T-helper 17 cell (primary cell): ENCODE measurements around the gene NDUFB11. TPM values are rescaled to one million over a fixed set of nuclear protein-coding genes. Genes with fewer than 3 reads are reported as not detected.

ENCODE experiments used
- ATAC-seq: fragments of 150-1000 bp; cut with Tn5 transposase; 2 replicates; pipeline ENCODE4 v1.10.0; 2021; ENCODE audit warnings: mild to moderate bottlenecking, moderate library complexity
- DNase-seq, 3 donors: peaks; one replicate each; pipeline versions ENCODE4 v3.0.0 to v3.0.0-alpha.2; 2020 to 2021
- H3K9me3 ChIP-seq: one replicate; pipeline ENCODE4 v1.7.0; 2013; ENCODE audit warnings: low read length, mild to moderate bottlenecking; ENCODE audit not compliant: control insufficient read depth, poor library complexity, severe bottlenecking
- H3K27ac Mint-ChIP-seq: one replicate; pipeline ENCODE4 v1.8.0; 2022; ENCODE audit warnings: mild to moderate bottlenecking, moderate library complexity, mixed read lengths
- H3K27me3 Mint-ChIP-seq: one replicate; pipeline ENCODE4 v1.8.0; 2022; ENCODE audit warnings: mixed read lengths
- H3K36me3 Mint-ChIP-seq: one replicate; pipeline ENCODE4 v1.8.0; 2022; ENCODE audit warnings: low read depth, mixed read lengths
- H3K4me1 Mint-ChIP-seq: one replicate; pipeline ENCODE4 v1.8.0; 2022; ENCODE audit warnings: mild to moderate bottlenecking, mixed read lengths
- H3K4me3 Mint-ChIP-seq: one replicate; pipeline ENCODE4 v1.8.0; 2022; ENCODE audit warnings: mild to moderate bottlenecking, moderate library complexity, mixed read lengths
- total RNA-seq, 4 donors: library from RNA in 2 of 4; stranded (reverse) in 2 of 4; gene quantifications; one replicate each; pipeline ENCODE4 v1.2.3 and lab custom pipeline; 2022 to 2026

NDUFB11 gene
- total RNA-seq, 2 donors from 2014 or later: 55.4 to 55.6 TPM

- no peak overlapping the region for H3K27ac Mint-ChIP-seq
- H3K36me3 Mint-ChIP-seq: peaks cover 11% of the 10 kb centered on the region
- no peaks in the 10 kb centered on the region for H3K4me1 Mint-ChIP-seq
- H3K4me3 Mint-ChIP-seq: no peak overlapping the region
- no peak for ATAC-seq
- H3K9me3 ChIP-seq: no peaks in the 10 kb centered on the region
- H3K27me3 Mint-ChIP-seq: no peaks in the 10 kb centered on the region
- no peak for DNase-seq
Observed at GRCh38 chrX:47181301-47181700, 36.8 kb upstream of the NDUFB11 start.

- Mint-ChIP-seq H3K4me3 (no peak overlapping the region), H3K4me1 (no peaks in the 10 kb centered on the region), H3K27ac (peak overlapping the region; percentile 61), H3K36me3 (peaks cover 10% of the 10 kb centered on the region), H3K27me3 (no peaks in the 10 kb centered on the region)
- ATAC-seq (no peak), DNase-seq (no peak)
- H3K9me3 ChIP-seq: no peaks in the 10 kb centered on the region
Observed at GRCh38 chrX:47180346-47180745, 35.8 kb upstream of the NDUFB11 start.

GRCh38 chrX:47179928-47180255 lies 35.4 kb upstream of the NDUFB11 start:
- H3K27me3 Mint-ChIP-seq: no peaks in the 10 kb centered on the region

GRCh38 chrX:47179221-47179927 lies 34.9 kb upstream of the NDUFB11 start:
- H3K36me3 Mint-ChIP-seq: peaks cover 10% of the 10 kb centered on the region
- H3K4me3 Mint-ChIP-seq: peak overlapping the region; percentile 49
- H3K27ac Mint-ChIP-seq: no peak overlapping the region
- no peak for ATAC-seq
- no peaks in the 10 kb centered on the region for H3K27me3 Mint-ChIP-seq
- no peaks in the 10 kb centered on the region for H3K9me3 ChIP-seq
- no peaks in the 10 kb centered on the region for H3K4me1 Mint-ChIP-seq
- no peak for DNase-seq

More at GRCh38 chrX:47179928-47180255, 35.4 kb upstream of the NDUFB11 start:
- DNase-seq: no peak
- ATAC-seq: no peak
- H3K27ac Mint-ChIP-seq: peak overlapping the region; percentile 61
- no peak overlapping the region for H3K4me3 Mint-ChIP-seq
- no peaks in the 10 kb centered on the region for H3K9me3 ChIP-seq
- H3K36me3 Mint-ChIP-seq: peaks cover 10% of the 10 kb centered on the region
- H3K4me1 Mint-ChIP-seq: no peaks in the 10 kb centered on the region

- no peaks in the 10 kb centered on the region for H3K27me3 Mint-ChIP-seq
- H3K27ac Mint-ChIP-seq: no peak overlapping the region
- H3K36me3 Mint-ChIP-seq: peaks cover 10% of the 10 kb centered on the region
- H3K4me3 Mint-ChIP-seq: no peak overlapping the region
- DNase-seq (no peak), ATAC-seq (no peak)
- H3K4me1 Mint-ChIP-seq: no peaks in the 10 kb centered on the region
- no peaks in the 10 kb centered on the region for H3K9me3 ChIP-seq
Observed at GRCh38 chrX:47178337-47178736, 33.8 kb upstream of the NDUFB11 start.

GRCh38 chrX:47177079-47177478 lies 32.6 kb upstream of the NDUFB11 start:
- no peak overlapping the region for H3K27ac Mint-ChIP-seq
- H3K9me3 ChIP-seq: no peaks in the 10 kb centered on the region
- peaks cover 10% of the 10 kb centered on the region for H3K36me3 Mint-ChIP-seq
- no peak overlapping the region for H3K4me3 Mint-ChIP-seq
- DNase-seq: no peak
- H3K27me3 Mint-ChIP-seq: no peaks in the 10 kb centered on the region
- no peaks in the 10 kb centered on the region for H3K4me1 Mint-ChIP-seq
- no peak for ATAC-seq

GRCh38 chrX:47176101-47176740 lies 31.7 kb upstream of the NDUFB11 start:
- Mint-ChIP-seq H3K4me1 (no peaks in the 10 kb centered on the region), H3K27ac (no peak overlapping the region), H3K4me3 (no peak overlapping the region), H3K36me3 (peaks cover 12% of the 10 kb centered on the region), H3K27me3 (no peaks in the 10 kb centered on the region)
- DNase-seq (no peak), ATAC-seq (no peak)
- H3K9me3 ChIP-seq: no peaks in the 10 kb centered on the region

- H3K36me3 Mint-ChIP-seq: peaks cover 10% of the 10 kb centered on the region
Observed at GRCh38 chrX:47175588-47175980, 31.1 kb upstream of the NDUFB11 start.

GRCh38 chrX:47174846-47175587 lies 30.5 kb upstream of the NDUFB11 start:
- no peak for ATAC-seq
- Mint-ChIP-seq H3K27me3 (no peaks in the 10 kb centered on the region), H3K36me3 (peaks cover 6% of the 10 kb centered on the region), H3K4me1 (no peaks in the 10 kb centered on the region), H3K4me3 (no peak overlapping the region), H3K27ac (no peak overlapping the region)
- H3K9me3 ChIP-seq: no peaks in the 10 kb centered on the region
- no peak for DNase-seq

More at GRCh38 chrX:47175588-47175980, 31.1 kb upstream of the NDUFB11 start:
- H3K9me3 ChIP-seq: no peaks in the 10 kb centered on the region
- DNase-seq (no peak), ATAC-seq (no peak)
- no peak overlapping the region for H3K4me3 Mint-ChIP-seq
- no peak overlapping the region for H3K27ac Mint-ChIP-seq
- no peaks in the 10 kb centered on the region for H3K4me1 Mint-ChIP-seq
- no peaks in the 10 kb centered on the region for H3K27me3 Mint-ChIP-seq

- Mint-ChIP-seq H3K4me3 (no peak overlapping the region), H3K27me3 (no peaks in the 10 kb centered on the region), H3K27ac (no peak overlapping the region), H3K36me3 (peaks cover 6% of the 10 kb centered on the region), H3K4me1 (no peaks in the 10 kb centered on the region)
- no peak for ATAC-seq
- H3K9me3 ChIP-seq: no peaks in the 10 kb centered on the region
- DNase-seq: no peak
Observed at GRCh38 chrX:47174376-47174775, 29.9 kb upstream of the NDUFB11 start.

GRCh38 chrX:47172971-47173792 lies 28.7 kb upstream of the NDUFB11 start:
- no peaks in the 10 kb centered on the region for H3K27me3 Mint-ChIP-seq
- no peaks in the 10 kb centered on the region for H3K9me3 ChIP-seq
- H3K4me3 Mint-ChIP-seq: peak overlapping the region; percentile 15
- DNase-seq (no peak), ATAC-seq (no peak)
- peaks cover 6% of the 10 kb centered on the region for H3K36me3 Mint-ChIP-seq
- peak overlapping the region; percentile 19 for H3K27ac Mint-ChIP-seq
- no peaks in the 10 kb centered on the region for H3K4me1 Mint-ChIP-seq

- Mint-ChIP-seq H3K36me3 (peaks cover 6% of the 10 kb centered on the region), H3K4me1 (no peaks in the 10 kb centered on the region), H3K27me3 (no peaks in the 10 kb centered on the region), H3K27ac (peak overlapping the region; percentile 19), H3K4me3 (no peak overlapping the region)
- ATAC-seq: no peak
- no peaks in the 10 kb centered on the region for H3K9me3 ChIP-seq
- no peak for DNase-seq
Observed at GRCh38 chrX:47172549-47172948, 28.0 kb upstream of the NDUFB11 start.

- DNase-seq: no peak
- Mint-ChIP-seq H3K4me3 (no peak overlapping the region), H3K27ac (no peak overlapping the region), H3K27me3 (no peaks in the 10 kb centered on the region), H3K4me1 (no peaks in the 10 kb centered on the region), H3K36me3 (peaks cover 6% of the 10 kb centered on the region)
- no peak for ATAC-seq
- H3K9me3 ChIP-seq: no peaks in the 10 kb centered on the region
Observed at GRCh38 chrX:47171996-47172395, 27.5 kb upstream of the NDUFB11 start.
